ENCODE measurements around the gene F11R.
A peak's percentile ranks its signal among the peaks of the same experiment; 100 is the strongest.

The F11R gene

GRCh38 chr1:161052899-161053298 lies 31.9 kb upstream of the F11R start:
- Histone ChIP-seq H3K27me3 (ENCODE audit: control insufficient read depth in 1 of 2, insufficient read depth in 1 of 2, low read length in 2 of 2) (no peaks in the 10 kb centered on the region), H3K4ac (ENCODE audit: low read depth in 1 of 2, low read length in 2 of 2) (no peak overlapping the region), H3K9ac (ENCODE audit: low read length) (no peak overlapping the region), H2AK5ac (ENCODE audit: low read length, severe bottlenecking) (no peak overlapping the region), H3K36me3 (ENCODE audit: control insufficient read depth in 1 of 2, insufficient read depth in 2 of 2, low read depth in 1 of 2, low read length in 2 of 2) (no peaks in the 10 kb centered on the region), H3K9me3 (ENCODE audit: control insufficient read depth, low read length) (peaks cover 15% of the 10 kb centered on the region), H2AFZ (ENCODE audit: low read depth, low read length) (no peak overlapping the region), H3K4me2 (ENCODE audit: low read length, poor library complexity, severe bottlenecking) (no peak overlapping the region), H3K27ac (ENCODE audit: low read length, poor library complexity, severe bottlenecking) (no peak overlapping the region), H2BK120ac (ENCODE audit: low read depth, low read length) (no peak overlapping the region), H4K8ac (ENCODE audit: low read length) (no peak overlapping the region), H3K23ac (ENCODE audit: low read length in 2 of 2) (no peak overlapping the region), H3K14ac (ENCODE audit: low read length in 2 of 2) (no peak overlapping the region), H2BK5ac (ENCODE audit: low read depth, low read length, poor library complexity, severe bottlenecking) (no peak overlapping the region), H2BK12ac (ENCODE audit: low read length in 2 of 2) (no peak overlapping the region), H3K79me1 (replicated peaks; ENCODE audit: low read length, poor library complexity, severe bottlenecking) (no peaks in the 10 kb centered on the region), H3K4me1 (ENCODE audit: control insufficient read depth, insufficient read depth, low read depth, low read length) (no peaks in the 10 kb centered on the region), H4K91ac (ENCODE audit: low read length) (no peak overlapping the region), H2BK15ac (ENCODE audit: low read depth, poor library complexity, severe bottlenecking) (no peak overlapping the region), H3K18ac (ENCODE audit: low read depth in 1 of 2, low read length in 2 of 2) (no peak overlapping the region), H3K4me3 (ENCODE audit: insufficient read depth in 1 of 2, low read depth in 1 of 2, low read length in 2 of 2) (no peak overlapping the region)
- 62% methylated on average over 2 of the region's 3 CpGs for WGBS
- no peak for DNase-seq

GRCh38 chr1:161051219-161051618 lies 30.3 kb upstream of the F11R start:
- no peak overlapping the region for H2BK120ac ChIP-seq (ENCODE audit: low read depth, low read length)
- no peak overlapping the region for H3K14ac ChIP-seq (ENCODE audit: low read length in 2 of 2)
- H3K79me1 ChIP-seq (replicated peaks; ENCODE audit: low read length, poor library complexity, severe bottlenecking) = peaks cover 2% of the 10 kb centered on the region
- no peak overlapping the region for H3K27ac ChIP-seq (ENCODE audit: low read length, poor library complexity, severe bottlenecking)
- H3K23ac ChIP-seq (ENCODE audit: low read length in 2 of 2) = no peak overlapping the region
- no peak overlapping the region for H2BK5ac ChIP-seq (ENCODE audit: low read depth, low read length, poor library complexity, severe bottlenecking)
- WGBS = 87% methylated on average over 10 of the region's 10 CpGs
- no peak overlapping the region for H3K9ac ChIP-seq (ENCODE audit: low read length)
- H2BK12ac ChIP-seq (ENCODE audit: low read length in 2 of 2) = no peak overlapping the region
- no peak overlapping the region for H3K4ac ChIP-seq (ENCODE audit: low read depth in 1 of 2, low read length in 2 of 2)
- H3K27me3 ChIP-seq (ENCODE audit: control insufficient read depth in 1 of 2, insufficient read depth in 1 of 2, low read length in 2 of 2) = no peaks in the 10 kb centered on the region
- no peak overlapping the region for H3K18ac ChIP-seq (ENCODE audit: low read depth in 1 of 2, low read length in 2 of 2)
- H4K8ac ChIP-seq (ENCODE audit: low read length) = no peak overlapping the region
- no peak overlapping the region for H2AK5ac ChIP-seq (ENCODE audit: low read length, severe bottlenecking)
- no peaks in the 10 kb centered on the region for H3K36me3 ChIP-seq (ENCODE audit: control insufficient read depth in 1 of 2, insufficient read depth in 2 of 2, low read depth in 1 of 2, low read length in 2 of 2)
- peaks cover 15% of the 10 kb centered on the region for H3K9me3 ChIP-seq (ENCODE audit: control insufficient read depth, low read length)
- H2AFZ ChIP-seq (ENCODE audit: low read depth, low read length) = no peak overlapping the region
- H3K4me2 ChIP-seq (ENCODE audit: low read length, poor library complexity, severe bottlenecking) = no peak overlapping the region
- H2BK15ac ChIP-seq (ENCODE audit: low read depth, poor library complexity, severe bottlenecking) = no peak overlapping the region
- H3K4me1 ChIP-seq (ENCODE audit: control insufficient read depth, insufficient read depth, low read depth, low read length) = no peaks in the 10 kb centered on the region
- peak overlapping the region; percentile 44 for H4K91ac ChIP-seq (ENCODE audit: low read length)
- DNase-seq = no peak
- peak overlapping the region in 1 of 2 experiments; percentile 27 for H3K4me3 ChIP-seq (ENCODE audit: insufficient read depth in 1 of 2, low read depth in 1 of 2, low read length in 2 of 2)

- Histone ChIP-seq H3K4me3 (ENCODE audit: insufficient read depth in 1 of 2, low read depth in 1 of 2, low read length in 2 of 2) (no peak overlapping the region), H3K18ac (ENCODE audit: low read depth in 1 of 2, low read length in 2 of 2) (no peak overlapping the region), H2BK120ac (ENCODE audit: low read depth, low read length) (no peak overlapping the region), H2BK5ac (ENCODE audit: low read depth, low read length, poor library complexity, severe bottlenecking) (no peak overlapping the region), H4K91ac (ENCODE audit: low read length) (no peak overlapping the region), H3K36me3 (ENCODE audit: control insufficient read depth in 1 of 2, insufficient read depth in 2 of 2, low read depth in 1 of 2, low read length in 2 of 2) (no peaks in the 10 kb centered on the region), H2BK12ac (ENCODE audit: low read length in 2 of 2) (no peak overlapping the region), H2BK15ac (ENCODE audit: low read depth, poor library complexity, severe bottlenecking) (no peak overlapping the region), H4K8ac (ENCODE audit: low read length) (no peak overlapping the region), H3K27ac (ENCODE audit: low read length, poor library complexity, severe bottlenecking) (no peak overlapping the region), H2AK5ac (ENCODE audit: low read length, severe bottlenecking) (no peak overlapping the region), H2AFZ (ENCODE audit: low read depth, low read length) (no peak overlapping the region), H3K9me3 (ENCODE audit: control insufficient read depth, low read length) (peaks cover 15% of the 10 kb centered on the region), H3K4me1 (ENCODE audit: control insufficient read depth, insufficient read depth, low read depth, low read length) (no peaks in the 10 kb centered on the region), H3K4me2 (ENCODE audit: low read length, poor library complexity, severe bottlenecking) (no peak overlapping the region), H3K79me1 (replicated peaks; ENCODE audit: low read length, poor library complexity, severe bottlenecking) (peaks cover 2% of the 10 kb centered on the region), H3K4ac (ENCODE audit: low read depth in 1 of 2, low read length in 2 of 2) (no peak overlapping the region), H3K14ac (ENCODE audit: low read length in 2 of 2) (no peak overlapping the region), H3K23ac (ENCODE audit: low read length in 2 of 2) (no peak overlapping the region), H3K27me3 (ENCODE audit: control insufficient read depth in 1 of 2, insufficient read depth in 1 of 2, low read length in 2 of 2) (no peaks in the 10 kb centered on the region), H3K9ac (ENCODE audit: low read length) (no peak overlapping the region)
- WGBS = 87% methylated on average over 5 of the region's 5 CpGs
- DNase-seq = no peak
Observed at GRCh38 chr1:161048949-161049722, 28.2 kb upstream of the F11R start.

- Histone ChIP-seq H3K4me3 (ENCODE audit: insufficient read depth in 1 of 2, low read depth in 1 of 2, low read length in 2 of 2) (no peak overlapping the region), H3K4ac (ENCODE audit: low read depth in 1 of 2, low read length in 2 of 2) (no peak overlapping the region), H3K9ac (ENCODE audit: low read length) (no peak overlapping the region), H2BK15ac (ENCODE audit: low read depth, poor library complexity, severe bottlenecking) (no peak overlapping the region), H2BK120ac (ENCODE audit: low read depth, low read length) (no peak overlapping the region), H2AK5ac (ENCODE audit: low read length, severe bottlenecking) (no peak overlapping the region), H3K9me3 (ENCODE audit: control insufficient read depth, low read length) (peaks cover 15% of the 10 kb centered on the region), H4K8ac (ENCODE audit: low read length) (no peak overlapping the region), H2BK5ac (ENCODE audit: low read depth, low read length, poor library complexity, severe bottlenecking) (no peak overlapping the region), H2BK12ac (ENCODE audit: low read length in 2 of 2) (no peak overlapping the region), H3K23ac (ENCODE audit: low read length in 2 of 2) (no peak overlapping the region), H3K79me1 (replicated peaks; ENCODE audit: low read length, poor library complexity, severe bottlenecking) (peaks cover 6% of the 10 kb centered on the region), H3K4me1 (ENCODE audit: control insufficient read depth, insufficient read depth, low read depth, low read length) (no peaks in the 10 kb centered on the region), H3K14ac (ENCODE audit: low read length in 2 of 2) (no peak overlapping the region), H3K18ac (ENCODE audit: low read depth in 1 of 2, low read length in 2 of 2) (no peak overlapping the region), H2AFZ (ENCODE audit: low read depth, low read length) (no peak overlapping the region), H3K27me3 (ENCODE audit: control insufficient read depth in 1 of 2, insufficient read depth in 1 of 2, low read length in 2 of 2) (no peaks in the 10 kb centered on the region), H4K91ac (ENCODE audit: low read length) (no peak overlapping the region), H3K27ac (ENCODE audit: low read length, poor library complexity, severe bottlenecking) (no peak overlapping the region), H3K36me3 (ENCODE audit: control insufficient read depth in 1 of 2, insufficient read depth in 2 of 2, low read depth in 1 of 2, low read length in 2 of 2) (peaks cover 0 to 4% of the 10 kb centered on the region in 2 experiments), H3K4me2 (ENCODE audit: low read length, poor library complexity, severe bottlenecking) (no peak overlapping the region)
- 96% methylated on average over 18 of the region's 18 CpGs for WGBS
- no peak for DNase-seq
Observed at GRCh38 chr1:161047436-161048420, 26.8 kb upstream of the F11R start.
